Glomerular endothelial cell (primary cell): Measurements from ENCODE around the gene TXNIP. TPM values are rescaled to one million over a fixed set of nuclear protein-coding genes. Genes with fewer than 3 reads are reported as not detected.

Experiments used
- DNase-seq: peaks from one replicate; pipeline ENCODE4 v3.0.0-alpha.2; 2011; ENCODE audit warnings: low read depth, low spot score; ENCODE audit errors: extremely low read depth
- total RNA-seq: library from RNA; depleted of rRNA; stranded (reverse); fragments of >200 nt; gene quantifications from 2 replicates; pipeline ENCODE4 v1.2.3, GENCODE V29; 2015

The TXNIP gene
- total RNA-seq, 1 donor from 2014 or later = 98.0 TPM

GRCh38 chr1:145986551-145986950 lies 9.8 kb downstream of the TXNIP start:
- no peak for DNase-seq

GRCh38 chr1:145985502-145986439 lies 10.6 kb downstream of the TXNIP start:
- DNase-seq = no peak

GRCh38 chr1:145985129-145985501 lies 11.3 kb downstream of the TXNIP start:
- no peak for DNase-seq

GRCh38 chr1:145983960-145984830 lies 12.2 kb downstream of the TXNIP start:
- DNase-seq = no peak

GRCh38 chr1:145983206-145983675 lies 13.1 kb downstream of the TXNIP start:
- no peak for DNase-seq

- DNase-seq = no peak
These were observed 14.2 kb downstream of the TXNIP start for GRCh38 chr1:145982010-145982723.

GRCh38 chr1:145980457-145980994 lies 15.9 kb downstream of the TXNIP start:
- no peak for DNase-seq

- DNase-seq = no peak
These were observed 16.5 kb downstream of the TXNIP start for GRCh38 chr1:145979746-145980456.

- peak; percentile 90 for DNase-seq
These were observed 17.3 kb downstream of the TXNIP start for GRCh38 chr1:145978854-145979745.

- DNase-seq = no peak
These were observed 17.9 kb downstream of the TXNIP start for GRCh38 chr1:145978471-145978853.

- DNase-seq = no peak
These were observed 18.6 kb downstream of the TXNIP start for GRCh38 chr1:145977486-145978470.

- no peak for DNase-seq
These were observed 19.4 kb downstream of the TXNIP start for GRCh38 chr1:145977016-145977415.

- DNase-seq = no peak
These were observed 21.2 kb downstream of the TXNIP start for GRCh38 chr1:145975216-145975615.

GRCh38 chr1:145974721-145975120 lies 21.7 kb downstream of the TXNIP start:
- DNase-seq = no peak

GRCh38 chr1:145972580-145972979 lies 23.8 kb downstream of the TXNIP start:
- no peak for DNase-seq

GRCh38 chr1:145967288-145967687 lies 29.1 kb downstream of the TXNIP start:
- no peak for DNase-seq

- DNase-seq = no peak
These were observed 31.1 kb downstream of the TXNIP start for GRCh38 chr1:145965119-145965744.
